Epidermal melanocyte (primary cell): ENCODE results near the gene XDH.
A peak's percentile ranks its signal among the peaks of the same experiment; 100 is the strongest.

ENCODE experiments used
- DNase-seq: peaks from one replicate; pipeline ENCODE4 v3.0.0; 2011; ENCODE audit warnings: low spot score; ENCODE audit not compliant: insufficient read length

The XDH gene

DNA sequence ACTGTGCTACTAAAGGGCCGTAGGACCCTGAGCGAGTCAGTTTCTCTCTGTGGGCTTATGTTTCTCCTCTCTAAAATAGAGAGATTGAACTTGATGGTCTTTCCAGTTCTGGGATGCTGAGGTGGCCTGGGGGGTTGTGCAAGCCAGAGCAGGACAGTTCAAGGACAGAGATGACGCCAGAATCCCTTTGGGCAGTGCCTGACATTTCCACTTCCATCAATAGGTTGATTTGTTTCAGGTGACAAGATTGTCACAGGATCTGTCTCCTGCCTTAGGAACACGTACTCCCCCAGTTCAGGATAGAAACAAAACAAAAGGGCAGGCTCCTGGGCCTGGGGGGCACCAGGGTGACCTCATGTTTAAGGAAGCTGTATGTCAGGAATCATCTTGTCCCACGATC is 82.0 kb downstream of the XDH start:
- no peak for DNase-seq

DNA sequence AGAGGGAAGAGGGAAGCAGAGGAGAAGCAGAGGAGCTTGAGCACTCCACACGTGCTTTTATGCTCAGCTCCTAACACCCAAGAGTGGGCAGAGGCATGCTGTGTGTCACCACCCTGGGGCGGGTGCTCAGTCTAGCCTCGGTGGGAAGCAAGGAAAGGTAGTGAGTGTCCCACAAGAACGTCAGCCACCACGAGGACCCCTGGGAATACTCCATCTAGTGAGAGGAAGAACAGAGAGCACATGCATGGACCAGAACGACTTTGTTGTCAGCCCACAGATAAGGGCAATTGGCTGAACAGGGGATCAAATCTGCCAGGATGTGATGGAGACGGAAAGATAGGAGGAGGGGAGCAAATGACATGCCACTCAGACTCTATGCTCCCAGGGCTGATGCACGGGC is 83.4 kb downstream of the XDH start:
- DNase-seq, result no peak

DNA sequence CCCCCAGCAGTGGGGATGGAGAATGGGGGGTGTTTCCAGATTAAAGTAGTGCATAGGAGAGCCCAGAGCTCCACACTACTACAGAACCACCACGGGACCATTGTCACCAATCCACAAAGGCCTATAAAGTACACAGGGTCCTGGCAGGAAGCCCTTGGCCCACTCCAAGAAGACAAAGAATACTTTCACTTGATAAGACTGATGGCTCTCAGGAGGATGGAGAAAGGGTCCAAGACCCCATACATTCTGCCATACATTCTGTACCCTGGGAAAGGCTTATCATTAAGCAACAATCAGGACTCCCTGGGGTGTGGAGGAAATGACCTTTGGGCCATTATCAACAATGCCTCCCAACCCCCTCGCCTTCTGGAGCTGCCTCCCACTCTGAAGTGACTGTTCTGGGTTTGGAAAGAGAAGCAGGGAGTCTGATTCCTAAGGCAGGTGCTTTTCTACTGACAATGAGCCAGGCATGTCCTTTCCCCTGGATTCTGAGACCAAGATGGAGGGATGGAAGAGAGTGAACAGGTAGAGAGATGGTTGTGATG is 85.4 kb downstream of the XDH start:
- no peak for DNase-seq

DNA sequence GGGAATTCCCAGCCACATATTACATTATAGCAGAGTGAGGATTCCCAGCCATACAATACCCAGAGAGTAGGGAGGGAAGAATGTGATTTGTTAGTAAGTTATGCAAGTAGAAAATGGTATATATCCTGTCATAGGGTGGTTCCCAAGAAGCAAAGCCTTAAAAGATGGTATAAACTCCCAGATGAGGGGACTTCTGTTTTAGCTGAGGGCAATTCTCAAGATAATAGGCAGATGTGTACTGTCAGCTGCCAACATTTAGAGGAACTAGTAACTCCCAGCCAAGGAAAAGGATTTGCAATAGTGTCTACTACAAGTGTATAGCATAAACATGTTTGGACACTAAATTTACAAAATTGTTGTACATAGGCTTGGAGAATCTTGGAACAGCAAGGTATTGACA is 86.5 kb downstream of the XDH start:
- DNase-seq, result no peak

DNA sequence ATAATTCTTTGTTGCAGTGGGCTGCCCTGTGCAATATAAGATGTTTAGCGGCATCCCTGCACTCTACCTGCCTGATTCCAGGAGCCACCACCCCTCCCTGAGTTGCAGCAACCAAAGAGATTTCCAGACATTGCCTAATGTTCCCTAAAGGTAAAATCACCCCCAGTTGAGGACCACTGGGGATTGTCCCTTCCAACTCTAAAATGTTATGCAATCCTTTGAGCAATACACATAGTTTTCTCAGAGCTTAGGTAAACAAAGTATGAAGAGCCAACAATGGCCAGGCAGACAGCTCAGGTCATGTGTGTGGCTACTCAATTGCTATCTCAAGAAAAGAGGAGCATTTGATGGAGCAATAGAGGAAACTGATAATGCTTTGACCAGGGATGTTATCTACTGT is 87.0 kb downstream of the XDH start:
- no peak for DNase-seq

DNA sequence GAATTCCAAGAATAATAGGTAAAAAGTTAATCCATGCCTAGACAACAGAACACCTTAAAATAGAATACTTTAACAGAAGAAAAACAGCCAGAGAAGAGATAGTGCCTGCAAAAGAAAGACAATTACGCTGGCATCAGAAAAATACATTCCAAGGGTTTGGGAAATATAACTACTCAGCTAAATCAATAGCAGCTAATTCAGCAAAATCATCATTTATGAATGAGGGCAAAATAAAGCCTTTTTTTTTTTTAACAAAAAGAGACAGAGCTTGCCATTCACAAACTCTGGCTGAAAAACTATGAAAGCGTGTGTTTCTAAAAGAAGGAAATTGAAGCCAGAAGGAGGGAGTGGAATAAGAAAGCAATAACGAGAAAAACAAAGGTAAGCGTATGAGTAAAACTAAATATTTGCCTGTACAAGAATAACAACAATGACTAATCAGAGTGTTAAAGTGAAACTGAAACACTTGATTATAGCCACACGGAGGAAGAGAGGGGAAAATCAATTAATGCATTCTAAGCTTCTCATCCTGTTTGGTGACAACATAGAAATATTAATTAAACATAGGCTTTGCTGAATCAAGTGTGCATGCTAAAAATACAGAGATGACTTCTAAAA is 90.4 kb downstream of the XDH start:
- no peak for DNase-seq

DNA sequence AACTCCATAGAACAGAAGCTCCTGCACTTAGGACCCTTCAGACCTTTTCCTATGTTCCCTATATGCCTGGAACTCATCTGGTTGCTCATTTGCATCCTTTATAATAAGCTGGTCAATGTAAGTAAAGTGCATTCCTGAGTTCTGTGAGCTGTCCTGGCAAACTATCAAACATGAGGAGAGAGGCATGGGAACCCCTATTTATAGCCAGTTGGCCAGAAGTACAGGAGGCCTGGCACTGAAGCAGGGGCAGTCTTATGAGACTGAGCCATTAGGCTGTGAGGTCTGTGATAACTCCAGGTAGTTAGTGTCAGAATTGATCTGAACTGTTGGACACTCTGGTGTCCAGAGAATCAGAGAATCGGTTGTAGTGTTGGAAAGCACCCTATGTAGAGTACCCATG is 92.2 kb downstream of the XDH start:
- DNase-seq, result no peak

DNA sequence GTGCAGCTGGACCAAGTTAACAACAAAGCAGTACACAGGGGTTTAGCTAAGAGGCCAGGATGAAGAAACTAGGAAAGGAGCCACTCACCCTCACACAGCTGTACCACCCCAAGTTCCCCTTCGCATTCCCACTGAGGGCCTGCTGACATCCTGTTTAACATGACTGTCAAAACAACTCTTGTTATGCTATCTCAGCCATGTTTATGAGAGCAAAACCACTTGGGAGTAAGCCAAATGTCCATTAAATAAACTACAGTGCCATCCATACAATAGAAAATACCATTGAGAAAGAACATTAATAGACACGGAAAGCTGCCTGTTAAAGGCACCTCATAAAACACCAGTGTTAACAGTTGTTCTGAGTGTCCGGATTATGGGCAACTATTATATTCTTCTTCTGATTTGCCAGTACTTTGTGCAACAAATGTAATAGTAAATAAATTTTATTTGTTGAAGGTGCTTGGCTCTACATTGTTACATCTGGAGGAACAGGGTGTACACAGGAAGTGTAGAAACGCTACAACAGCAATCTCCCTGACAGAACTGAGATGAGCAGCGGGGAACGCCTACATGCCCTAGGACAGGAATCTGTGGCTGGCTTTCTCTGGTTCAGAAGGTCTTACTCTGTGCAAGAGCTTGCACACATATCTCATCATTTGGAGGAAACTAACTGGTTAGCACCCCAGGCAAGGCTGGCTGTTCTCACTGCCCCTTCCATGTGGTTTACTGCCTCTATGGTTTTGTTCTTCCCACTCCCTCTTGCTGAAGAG is 95.0 kb downstream of the XDH start:
- DNase-seq, result peak; percentile 46

DNA sequence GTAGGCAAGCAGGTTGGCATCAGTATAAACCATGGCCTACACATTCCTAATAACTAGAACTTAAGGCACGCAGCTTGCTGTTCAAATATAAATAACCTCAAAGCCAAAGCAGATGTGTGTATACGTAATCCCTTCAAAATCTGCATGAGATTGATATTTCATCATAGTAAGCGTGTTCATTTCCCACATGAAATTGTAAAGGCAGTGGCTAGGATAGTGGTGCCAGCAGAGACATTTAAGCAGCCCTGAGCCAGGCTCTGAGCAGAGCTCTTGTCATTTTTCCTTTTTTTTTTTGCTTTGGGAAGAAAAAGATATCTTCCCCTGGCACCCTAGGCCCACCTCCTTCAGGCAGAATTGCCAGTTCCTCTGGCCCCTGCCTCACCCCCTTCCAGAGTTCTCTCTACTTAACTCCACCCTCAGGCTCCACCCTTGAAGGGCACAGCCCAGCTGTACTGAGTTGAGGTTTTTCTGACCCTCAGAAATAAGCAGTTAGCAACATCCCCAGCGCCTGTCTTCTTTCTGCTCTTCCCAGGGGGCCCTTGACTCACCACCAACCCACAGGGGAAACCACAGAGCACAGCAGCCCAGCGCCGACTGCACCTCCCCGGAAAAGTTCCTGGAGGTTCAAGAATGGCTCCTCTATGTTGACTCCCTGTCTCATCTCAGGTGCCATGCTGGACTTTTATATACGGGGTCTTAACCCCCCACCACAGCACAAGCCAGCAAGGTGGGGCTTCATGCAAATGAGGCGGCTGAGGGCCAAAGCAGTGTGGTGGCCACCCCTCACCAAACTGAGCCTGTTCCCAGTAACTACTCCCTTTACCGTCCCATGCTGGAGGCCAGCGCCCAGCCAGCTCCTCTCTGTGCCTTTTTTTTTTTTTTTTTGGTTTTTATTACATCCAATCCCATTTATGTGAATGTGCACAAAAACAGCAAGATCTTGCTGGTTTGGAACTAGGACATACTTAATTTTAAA is 95.9 kb downstream of the XDH start:
- DNase-seq, result peak; percentile 32

DNA sequence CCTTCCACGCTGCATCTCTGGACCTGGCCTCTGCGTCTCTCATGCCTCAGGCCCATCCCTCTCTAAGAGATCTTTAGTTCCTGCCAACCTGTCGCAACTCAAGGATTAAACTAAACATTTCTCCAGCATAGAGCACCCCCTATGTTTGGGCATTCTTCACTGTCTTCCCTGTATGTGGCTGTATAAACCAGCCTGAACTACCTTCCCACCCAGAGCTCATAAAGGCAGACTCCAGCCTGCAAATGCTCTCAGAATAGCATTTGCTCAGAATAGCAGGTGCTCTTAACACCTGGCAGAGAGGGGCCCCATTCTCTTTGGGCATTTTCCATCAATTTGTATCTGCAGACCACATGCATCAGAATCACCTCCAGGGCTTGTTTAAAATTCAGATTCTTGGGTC is 97.1 kb downstream of the XDH start:
- DNase-seq, result no peak

DNA sequence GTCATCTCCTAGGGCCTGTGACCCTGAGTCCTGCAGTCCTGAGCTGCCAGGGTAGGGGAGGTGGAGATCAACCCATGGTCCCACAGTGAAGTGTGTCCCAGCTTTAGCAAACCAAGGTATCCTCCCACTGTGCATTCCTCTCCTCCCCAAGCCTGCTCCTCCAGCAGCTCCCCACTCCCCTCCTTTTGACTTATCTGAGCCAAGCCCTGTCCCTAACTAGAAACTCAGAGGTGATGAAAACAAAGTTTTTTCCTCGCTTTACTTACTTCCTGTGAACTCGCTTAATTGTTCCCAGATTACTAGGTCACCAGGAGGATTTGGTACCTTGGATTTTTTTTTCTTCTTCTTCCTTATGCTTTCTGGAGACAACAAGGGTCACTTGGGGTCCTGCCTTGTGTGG is 99.8 kb downstream of the XDH start:
- DNase-seq, result no peak

DNA sequence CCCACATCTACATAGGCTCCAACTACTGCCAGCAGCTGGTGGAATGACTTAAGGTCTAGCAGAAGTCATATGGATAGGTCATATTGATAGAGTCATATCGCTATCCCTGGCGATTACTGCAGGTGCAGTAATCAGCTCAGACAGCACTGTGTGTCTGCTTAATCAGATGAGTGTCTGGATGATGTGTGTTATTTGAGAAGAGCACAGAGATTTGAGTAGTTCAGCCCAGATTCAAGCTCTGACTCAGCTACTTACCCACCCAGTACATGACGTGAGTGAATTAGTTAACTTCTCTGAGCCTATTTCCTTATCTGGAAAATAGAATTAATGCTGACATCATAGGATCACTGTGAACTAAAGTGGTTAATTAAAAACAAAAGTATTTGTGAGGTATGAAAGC is 101.6 kb downstream of the XDH start:
- DNase-seq, result no peak

DNA sequence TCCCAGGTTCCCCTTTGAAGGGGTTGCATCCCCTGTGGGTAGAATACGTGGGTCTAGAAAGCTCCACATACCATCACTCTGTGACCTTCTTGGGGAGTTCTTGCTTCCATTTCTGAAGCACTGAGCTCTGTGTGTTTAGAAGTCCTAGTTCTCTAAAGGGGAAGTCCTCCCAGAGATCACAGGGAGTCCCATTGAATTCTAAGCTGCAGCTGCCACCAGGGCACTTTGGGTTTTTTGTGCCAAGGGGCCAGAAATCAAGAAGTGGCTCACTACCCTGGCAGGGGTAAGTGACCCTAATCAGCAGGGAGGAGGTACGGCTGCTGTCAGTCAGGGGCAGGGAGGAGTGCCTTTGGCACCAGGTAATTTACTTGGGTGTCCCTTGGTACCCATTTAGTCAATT is 109.7 kb downstream of the XDH start:
- DNase-seq, result no peak

DNA sequence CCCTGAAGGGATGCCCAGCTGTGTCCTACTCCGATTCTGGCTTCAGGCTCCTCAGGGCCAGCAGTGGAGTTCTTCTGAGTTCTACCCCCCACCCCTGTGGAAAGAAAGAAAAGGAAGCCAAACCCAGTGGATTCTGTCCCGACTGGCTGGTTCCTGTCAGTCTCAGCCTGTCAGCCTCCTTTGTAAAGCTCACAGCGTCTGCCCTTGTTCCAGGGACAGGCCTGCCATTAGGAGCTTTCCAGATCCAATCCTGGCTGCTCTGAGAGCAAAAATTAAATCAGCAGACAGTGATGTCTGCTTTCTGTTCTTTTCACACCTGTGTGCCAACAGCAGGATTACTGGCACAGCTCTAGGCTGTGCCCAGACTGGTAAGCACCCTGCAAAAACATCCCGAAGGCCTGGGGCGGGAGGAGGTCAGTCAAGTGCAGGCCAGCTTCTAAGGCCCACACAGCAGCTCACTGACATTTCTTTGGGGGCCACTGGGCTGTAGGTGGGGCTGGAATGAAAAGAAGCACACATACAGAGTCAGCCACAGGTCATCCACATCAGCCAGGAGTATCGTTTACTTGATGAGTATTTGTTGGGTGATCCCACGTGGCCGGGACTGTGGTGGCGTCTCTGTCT is 111.5 kb downstream of the XDH start:
- no peak for DNase-seq

DNA sequence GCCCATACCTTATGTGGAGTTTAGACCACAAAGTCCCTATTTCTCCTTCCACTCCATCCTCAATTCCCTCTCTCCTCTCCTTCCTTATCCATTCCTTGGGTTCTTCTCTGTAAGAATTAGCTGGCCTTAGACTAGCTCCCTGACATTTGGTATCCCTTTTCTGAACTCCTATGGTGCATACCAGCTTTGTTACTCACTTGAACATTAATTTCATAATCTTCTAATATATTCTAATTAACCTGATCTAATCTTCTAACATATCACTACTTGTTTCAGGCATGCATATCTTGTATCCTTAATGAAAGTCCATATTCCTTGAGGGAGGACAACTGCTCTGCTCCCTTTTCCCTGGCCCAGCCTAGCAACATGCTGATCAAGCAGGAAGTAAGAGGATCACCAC is 114.2 kb downstream of the XDH start:
- DNase-seq, result no peak

DNA sequence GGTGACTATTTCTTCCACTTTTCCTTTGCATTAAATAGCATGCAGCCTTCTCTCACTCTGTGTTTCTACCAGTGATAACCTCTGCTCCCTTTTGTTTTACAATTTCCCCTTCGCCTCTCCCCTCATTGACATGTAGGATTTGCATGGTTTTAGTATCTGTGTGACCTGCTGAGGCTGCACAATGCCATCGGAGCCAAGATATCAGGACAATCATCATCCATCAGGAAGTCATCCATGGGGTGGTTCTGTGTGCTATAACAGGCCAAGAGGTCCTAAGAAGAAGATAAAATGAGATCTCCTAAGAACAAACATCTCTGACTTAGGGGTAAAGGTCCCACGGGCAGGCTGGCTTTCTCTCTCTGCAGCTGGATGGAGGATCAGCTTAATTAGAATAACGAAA is 115.0 kb downstream of the XDH start:
- DNase-seq, result no peak

DNA sequence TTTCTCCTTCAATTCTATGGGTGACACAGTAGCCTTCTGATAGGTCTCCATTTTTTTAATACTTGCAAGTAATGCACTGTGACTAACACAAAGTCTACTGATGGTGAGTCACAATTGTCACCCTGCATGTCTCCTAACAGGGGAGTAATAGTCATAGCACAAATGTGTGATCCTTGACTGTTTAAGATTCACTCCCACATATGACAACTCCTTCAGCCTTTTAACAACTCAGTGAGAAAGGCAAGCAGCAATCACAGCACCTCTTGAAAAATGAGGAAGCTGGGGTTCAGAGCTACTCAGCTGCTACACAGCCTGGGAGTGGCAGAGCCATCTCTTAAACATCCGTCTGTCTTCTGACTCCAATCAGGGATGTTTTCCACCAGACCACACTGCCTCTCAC is 116.8 kb downstream of the XDH start:
- DNase-seq, result no peak

DNA sequence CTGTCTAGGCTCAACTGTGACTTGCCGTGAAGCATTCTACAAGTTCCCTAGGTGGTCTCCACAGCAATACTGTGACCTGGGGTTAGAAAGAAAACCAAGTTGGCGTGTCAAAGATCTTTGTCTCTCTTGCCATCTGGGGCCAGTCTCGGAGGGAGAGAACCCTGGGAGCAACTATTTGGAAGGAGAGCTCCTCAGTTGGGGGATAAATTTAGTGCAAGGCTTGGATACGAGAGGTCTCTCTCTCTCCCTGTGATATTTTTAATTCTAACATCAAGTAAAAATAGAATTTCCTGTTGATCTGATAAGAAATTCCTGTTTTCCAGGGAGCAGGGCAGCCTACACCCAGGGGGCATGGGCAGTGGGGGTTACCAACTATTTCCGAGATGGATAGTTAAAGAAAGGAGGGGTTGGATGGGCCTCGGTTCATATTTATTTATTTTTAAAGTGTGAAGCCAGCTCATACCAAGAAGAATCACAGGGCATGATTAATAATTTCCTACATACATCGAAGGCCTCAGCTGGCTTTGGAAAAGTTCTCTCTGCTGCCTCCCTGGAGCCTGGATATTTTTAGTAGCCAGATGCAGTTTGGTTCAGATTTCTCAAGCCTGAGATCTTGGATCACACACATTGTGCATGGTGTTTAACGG is 117.8 kb downstream of the XDH start:
- DNase-seq, result no peak

DNA sequence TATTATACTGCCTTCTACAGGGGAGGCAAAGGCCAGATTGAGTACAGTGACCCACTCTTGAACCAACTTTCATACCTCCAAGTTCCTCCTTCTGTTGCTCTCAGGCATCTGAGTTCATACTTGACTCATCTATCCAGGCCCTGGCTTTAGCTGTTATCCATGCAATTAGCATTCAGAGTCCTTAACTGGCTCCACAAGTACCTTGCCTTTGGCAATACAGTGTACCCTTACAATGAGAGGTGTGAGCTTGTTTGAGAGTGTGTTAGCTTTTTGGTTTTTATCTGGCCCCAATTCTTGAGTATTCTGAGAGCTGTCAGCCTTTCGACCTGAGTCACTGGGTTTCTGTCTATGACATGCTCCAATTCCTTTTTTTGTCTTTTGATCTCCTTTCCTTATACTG is 120.3 kb downstream of the XDH start:
- DNase-seq, result no peak

DNA sequence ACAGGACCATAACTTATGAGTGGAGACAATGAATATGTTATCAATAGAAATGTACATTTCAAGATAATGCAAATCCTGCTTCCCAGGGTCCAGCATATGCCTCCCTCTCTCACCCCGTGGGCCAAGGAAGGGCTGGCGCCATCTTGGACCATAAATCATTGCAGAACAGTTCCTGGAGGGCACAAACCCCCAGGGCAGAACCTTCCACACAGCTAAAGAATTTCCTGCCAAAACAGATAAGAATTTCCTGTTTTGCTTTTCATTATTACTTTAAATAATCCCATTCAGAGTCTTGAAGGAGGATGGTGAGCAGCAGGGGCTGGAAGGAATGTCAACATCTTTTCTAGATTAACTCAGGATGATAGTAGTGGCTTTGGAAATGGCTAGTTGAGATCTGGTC is 126.9 kb downstream of the XDH start:
- DNase-seq, result no peak

DNA sequence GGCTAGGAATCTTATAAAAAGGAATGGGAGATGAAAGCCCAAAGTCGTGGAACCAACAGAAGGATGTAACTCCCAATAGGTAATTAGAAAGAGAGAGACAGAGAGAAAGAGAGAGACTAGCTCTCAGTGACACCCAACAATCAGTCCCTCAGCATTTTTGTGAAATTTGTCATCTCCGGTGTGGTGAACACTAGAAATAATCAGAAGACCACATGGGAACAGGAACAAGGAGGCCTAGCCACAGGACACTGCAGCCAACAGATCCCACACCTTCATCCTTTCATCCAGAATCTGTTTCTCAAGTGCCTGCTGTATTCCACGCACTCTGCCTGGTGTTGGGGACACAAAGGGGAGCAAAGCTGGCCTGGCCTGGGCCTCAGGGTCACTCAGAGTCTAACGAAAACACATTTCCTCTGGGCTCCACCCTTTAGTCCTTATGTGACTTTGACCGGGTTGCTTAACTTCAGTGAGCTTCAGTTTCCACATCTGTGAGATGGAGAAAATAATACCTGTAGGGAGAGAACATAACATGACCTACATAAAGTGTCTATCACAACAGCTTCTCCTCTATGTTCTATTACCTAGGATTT is 127.5 kb downstream of the XDH start:
- DNase-seq, result no peak
